SKM-1 (cell line): Measurements from ENCODE around the gene USP5.
A peak's percentile ranks its signal among the peaks of the same experiment; 100 is the strongest.

Experiments
- DNase-seq: peaks from one replicate; lab custom pipeline; 2025; ENCODE audit not compliant: unreplicated experiment; lab: John Stamatoyannopoulos, UW

USP5 gene

GRCh38 chr12:6851921-6852650, at the start of gene USP5:
TSS of gene USP5 (plus strand) at chr12:6852150. CDS start at chr12:6852180, 30 bp downstream.
- DNase-seq = peak; percentile 90

- DNase-seq = no peak
Measured at GRCh38 chr12:6807170-6807569, 44.8 kb upstream of the USP5 start.

GRCh38 chr12:6809056-6809455, 42.9 kb upstream of the USP5 start:
- no peak for DNase-seq

- no peak for DNase-seq
Measured at GRCh38 chr12:6810758-6811157, 41.2 kb upstream of the USP5 start.

- DNase-seq = no peak
Measured at GRCh38 chr12:6813363-6813762, 38.6 kb upstream of the USP5 start.

GRCh38 chr12:6816598-6816997, 35.4 kb upstream of the USP5 start:
- DNase-seq = no peak

GRCh38 chr12:6817098-6817497, 34.9 kb upstream of the USP5 start:
- DNase-seq = no peak

- no peak for DNase-seq
Measured at GRCh38 chr12:6817662-6818157, 34.2 kb upstream of the USP5 start.

- no peak for DNase-seq
Measured at GRCh38 chr12:6818222-6818621, 33.7 kb upstream of the USP5 start.

- no peak for DNase-seq
Measured at GRCh38 chr12:6818645-6819044, 33.3 kb upstream of the USP5 start.

GRCh38 chr12:6819106-6820030, 32.6 kb upstream of the USP5 start:
- DNase-seq = no peak

- no peak for DNase-seq
Measured at GRCh38 chr12:6820166-6820565, 31.8 kb upstream of the USP5 start.

GRCh38 chr12:6821591-6822425, 30.1 kb upstream of the USP5 start, which contains the start of gene GPR162:
TSS of gene GPR162 (plus strand) at chr12:6821821. CDS start at chr12:6823899, 2,078 bp downstream.
- no peak for DNase-seq

GRCh38 chr12:6822426-6823135, 29.4 kb upstream of the USP5 start:
- DNase-seq = no peak

- no peak for DNase-seq
Measured at GRCh38 chr12:6823182-6824084, 28.5 kb upstream of the USP5 start.

GRCh38 chr12:6824085-6824775, 27.7 kb upstream of the USP5 start:
- no peak for DNase-seq

GRCh38 chr12:6824901-6825381, 27.0 kb upstream of the USP5 start:
- no peak for DNase-seq

- peak; percentile 21 for DNase-seq
Measured at GRCh38 chr12:6825398-6826124, 26.4 kb upstream of the USP5 start.
